Inferior parietal cortex (tissue), 1 donor: Measurements from ENCODE around the gene SLC35F1.
A peak's percentile ranks its signal among the peaks of the same experiment; 100 is the strongest.
"Not testable (repeated sequence)": the region's sequence is repeated elsewhere in the genome, so short reads cannot be mapped to it uniquely, and the experiment has no call there.

Experiments
- DNase-seq: peaks from one replicate; pipeline ENCODE4 v3.0.0-alpha.2; 2016; ENCODE audit errors: extremely low spot score

Gene SLC35F1

GRCh38 chr6:117906958-117907600 lies at the start of gene SLC35F1:
Gene SLC35F1 (plus strand): TSS chr6:117907264.
- peak; percentile 58 for DNase-seq

- not testable (repeated sequence) for DNase-seq
Observed at GRCh38 chr6:117858601-117859000, 48.5 kb upstream of the SLC35F1 start.

DNA sequence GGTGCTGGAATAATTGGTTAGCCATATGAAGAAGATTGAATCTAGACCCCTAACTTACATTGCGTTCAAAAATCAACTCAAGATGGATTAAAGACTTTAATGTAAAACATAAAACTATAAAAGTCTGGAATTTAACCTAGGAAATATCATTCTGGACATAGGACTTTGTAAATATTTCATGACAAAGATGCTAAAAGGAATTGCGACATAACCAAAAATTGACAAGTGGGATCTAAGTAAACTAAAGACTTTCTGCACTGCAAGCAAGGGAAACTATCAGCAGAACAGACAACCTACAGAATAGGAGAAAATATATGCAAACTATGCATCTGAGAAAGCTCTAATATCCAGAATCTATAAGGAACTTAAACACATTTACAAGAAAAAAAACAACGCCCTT lies 45.5 kb upstream of the SLC35F1 start:
- no peak for DNase-seq

DNA sequence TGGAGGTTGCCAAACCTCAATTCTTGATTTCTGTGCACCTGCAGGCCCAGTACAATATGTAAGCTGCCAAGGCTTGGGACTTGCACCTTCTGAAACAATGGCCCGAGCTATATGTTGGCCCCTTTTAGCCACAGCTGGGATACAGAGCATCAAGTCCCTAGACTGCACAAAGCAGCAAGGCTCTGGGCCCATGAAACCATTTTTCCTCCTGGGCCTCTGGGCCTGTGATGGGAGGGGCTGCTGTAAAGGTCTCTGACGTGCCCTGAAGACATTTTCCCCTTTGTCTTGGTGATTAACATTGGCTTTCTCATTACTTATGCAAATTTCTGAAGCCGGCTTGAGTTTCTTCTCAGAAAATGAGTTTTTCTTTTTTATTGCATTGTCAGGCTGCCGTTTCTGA lies 40.5 kb upstream of the SLC35F1 start:
- no peak for DNase-seq

DNA sequence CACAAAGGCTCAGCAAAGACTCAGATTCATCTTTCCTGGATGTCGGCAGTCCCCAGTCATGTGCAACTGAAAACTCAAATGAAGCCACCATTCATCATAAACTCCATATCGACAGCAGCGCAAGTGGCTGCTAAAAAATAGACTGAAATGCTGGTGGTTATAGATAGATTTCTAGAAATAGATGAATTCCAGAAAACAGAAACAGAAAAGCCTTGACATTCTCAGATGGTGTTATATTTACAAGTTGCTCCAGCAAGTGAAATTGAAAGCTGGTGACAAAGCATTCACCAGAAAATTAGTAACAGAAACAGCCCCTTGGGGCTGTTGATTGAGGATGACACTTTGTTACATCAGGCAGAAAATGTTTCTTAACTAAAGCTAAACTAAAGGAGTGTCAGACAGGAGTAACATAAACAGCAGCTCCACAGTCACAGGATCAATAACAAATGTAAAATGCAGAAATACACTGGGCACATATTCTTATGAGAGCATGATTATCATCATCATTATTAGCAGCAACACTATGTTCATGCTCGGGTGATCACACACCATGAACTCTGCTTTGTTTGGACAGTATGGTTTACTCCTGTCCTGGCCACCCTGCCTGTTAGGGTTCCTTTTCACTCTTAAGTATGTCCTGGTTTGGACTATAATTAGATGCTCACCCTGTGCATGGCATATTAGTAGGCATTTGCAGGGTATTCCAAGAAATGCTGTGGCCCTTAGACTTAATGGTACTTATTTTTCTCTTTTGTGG lies 36.4 kb upstream of the SLC35F1 start:
- no peak for DNase-seq

GRCh38 chr6:117880824-117881223 lies 26.2 kb upstream of the SLC35F1 start:
- DNase-seq: no peak

GRCh38 chr6:117890172-117890571 lies 16.9 kb upstream of the SLC35F1 start:
- no peak for DNase-seq

GRCh38 chr6:117906507-117906957 lies 532 bp upstream of the SLC35F1 start:
- DNase-seq: peak; percentile 59

DNA sequence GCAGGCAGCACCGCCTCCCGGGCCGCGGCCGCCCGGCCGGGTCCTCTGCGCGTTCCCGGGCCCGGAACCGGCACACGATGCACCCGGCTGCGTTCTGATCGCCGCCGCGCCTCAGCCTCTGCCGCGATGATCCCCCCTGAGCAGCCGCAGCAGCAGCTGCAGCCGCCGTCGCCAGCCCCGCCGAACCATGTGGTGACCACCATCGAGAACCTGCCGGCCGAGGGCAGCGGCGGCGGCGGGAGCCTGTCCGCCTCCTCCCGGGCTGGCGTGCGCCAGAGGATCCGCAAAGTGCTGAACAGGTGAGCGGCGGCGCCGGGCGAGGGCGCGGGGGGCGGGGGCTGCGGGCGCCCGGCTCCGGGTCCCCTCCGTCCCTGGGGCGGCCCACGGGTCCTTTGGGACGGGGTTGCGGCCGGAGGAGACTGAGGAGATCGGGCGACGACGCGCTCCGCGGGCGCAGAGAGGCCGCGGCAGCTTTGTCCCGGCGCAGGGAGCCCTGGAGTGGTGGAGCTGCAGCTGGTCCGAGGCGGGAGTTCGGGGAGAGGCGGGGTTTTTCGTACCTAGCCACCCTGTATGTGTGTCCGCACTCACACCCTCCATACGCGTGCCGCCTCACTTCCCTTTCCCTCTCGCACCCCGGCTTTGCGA lies 659 bp downstream of the SLC35F1 start:
- no peak for DNase-seq

DNA sequence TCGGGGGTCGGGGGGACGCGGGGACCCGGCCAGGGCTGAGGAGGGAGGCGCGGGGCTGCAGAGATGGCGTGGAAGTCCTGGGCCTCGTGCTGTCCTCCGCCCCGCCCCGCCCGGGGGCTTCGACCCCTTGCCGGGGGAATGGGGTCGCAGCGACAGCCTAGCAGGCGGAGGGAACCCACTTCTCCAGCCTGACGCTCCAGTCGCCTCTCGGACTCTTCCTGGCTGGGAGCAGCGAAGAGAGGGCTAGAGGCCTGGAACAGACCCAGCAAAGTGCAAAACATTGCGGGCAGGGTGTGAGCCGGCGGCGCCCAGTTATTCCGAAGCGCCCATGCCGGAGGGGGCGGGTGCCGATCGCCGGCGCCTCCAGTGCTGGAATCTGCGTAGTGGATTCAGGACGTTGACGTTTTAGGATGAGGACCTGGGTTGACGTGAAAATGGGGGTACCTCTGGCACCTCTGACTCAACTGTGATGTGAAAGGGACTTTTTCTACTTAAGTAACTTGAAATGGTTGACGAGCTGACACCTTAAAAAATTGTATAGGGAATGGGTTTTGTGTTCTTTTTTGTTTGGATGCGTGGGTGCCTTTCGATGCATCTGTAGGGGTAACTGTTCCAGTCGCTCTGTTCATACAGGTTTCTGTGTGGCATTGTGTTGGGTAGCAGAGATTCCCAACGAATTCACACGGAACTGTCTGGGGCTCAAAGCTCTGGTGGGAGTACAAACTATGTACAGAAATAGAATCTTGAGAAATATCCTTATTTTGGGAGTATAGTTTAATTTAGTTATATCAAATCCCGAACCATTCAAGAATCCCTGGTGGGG lies 1.4 kb downstream of the SLC35F1 start:
- DNase-seq: no peak

DNA sequence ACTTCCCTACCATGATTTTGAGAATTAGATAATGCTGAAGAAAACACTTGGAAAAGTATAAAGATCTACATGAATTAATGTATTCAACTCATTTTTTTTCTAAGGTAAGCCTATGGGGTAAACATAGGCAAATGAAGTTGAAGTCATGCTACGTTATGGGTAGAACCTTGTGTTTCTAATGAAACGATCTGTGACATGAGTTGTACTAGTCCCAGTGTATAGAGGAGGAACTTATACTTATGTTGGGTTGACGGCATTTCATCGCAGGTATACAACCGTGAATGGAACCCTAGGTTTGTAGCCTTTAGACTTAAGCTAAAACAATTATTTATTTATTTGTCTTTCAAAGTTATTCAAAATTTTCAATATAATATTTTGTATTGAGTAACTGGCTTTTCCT lies 2.6 kb downstream of the SLC35F1 start:
- DNase-seq: no peak

DNA sequence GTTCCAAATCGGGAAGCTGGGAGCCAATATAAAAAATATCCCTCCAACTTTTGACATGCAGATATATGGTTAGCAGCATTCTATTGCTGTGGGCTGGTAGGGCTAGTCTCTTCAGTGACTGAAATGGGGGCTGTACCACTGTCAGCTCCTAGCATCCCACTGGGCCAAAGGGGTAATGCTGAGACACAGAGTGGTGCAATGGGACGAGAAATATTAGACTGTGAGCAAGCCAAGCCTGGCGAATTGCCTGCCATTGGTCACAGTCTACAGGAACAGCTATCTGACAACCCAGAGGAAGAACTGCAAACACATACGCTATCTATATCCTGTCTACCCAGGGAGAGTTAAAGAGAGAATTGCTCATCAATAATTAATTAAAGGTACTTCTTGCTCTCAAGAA lies 3.5 kb downstream of the SLC35F1 start:
- no peak for DNase-seq

DNA sequence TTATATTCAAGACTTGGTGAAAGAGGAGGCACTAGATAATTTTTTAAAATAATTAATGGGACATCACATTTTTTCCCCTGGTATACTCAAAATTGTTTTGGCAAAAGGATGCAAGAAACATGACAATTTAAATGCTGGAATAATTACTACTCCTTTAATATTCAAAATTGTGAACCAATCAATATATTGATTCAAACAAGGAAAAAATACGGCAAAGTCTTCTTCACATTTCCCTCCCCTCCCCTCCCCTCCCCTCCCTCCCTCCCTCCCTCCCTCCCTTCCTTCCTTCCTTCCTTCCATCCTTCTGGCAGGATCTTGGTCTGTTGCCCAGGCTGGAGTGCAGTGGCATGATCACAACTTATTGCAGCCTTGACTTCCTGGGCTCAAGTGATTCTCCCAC lies 4.1 kb downstream of the SLC35F1 start:
- no peak for DNase-seq

- no peak for DNase-seq
Observed at GRCh38 chr6:117911660-117912059, 4.6 kb downstream of the SLC35F1 start.

DNA sequence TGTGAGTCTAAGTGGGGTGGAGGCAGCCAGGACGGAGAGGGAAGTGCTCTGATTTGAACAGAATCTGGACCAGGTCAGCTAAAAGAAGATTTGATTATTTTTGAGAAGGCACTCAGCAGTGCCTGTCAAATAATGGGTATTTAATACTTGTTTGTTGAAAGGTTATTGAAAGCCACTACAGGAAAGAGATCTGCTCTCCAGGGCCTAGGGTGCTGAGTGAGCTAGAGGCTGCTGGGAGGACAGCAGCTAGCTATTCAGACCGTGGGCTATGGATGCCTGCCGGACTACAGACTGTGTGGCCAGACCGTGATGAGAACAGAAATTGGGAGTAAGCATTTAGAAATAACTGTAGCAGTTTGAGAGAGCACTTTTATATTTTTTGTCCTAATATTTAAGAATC lies 8.8 kb downstream of the SLC35F1 start:
- DNase-seq: no peak

DNA sequence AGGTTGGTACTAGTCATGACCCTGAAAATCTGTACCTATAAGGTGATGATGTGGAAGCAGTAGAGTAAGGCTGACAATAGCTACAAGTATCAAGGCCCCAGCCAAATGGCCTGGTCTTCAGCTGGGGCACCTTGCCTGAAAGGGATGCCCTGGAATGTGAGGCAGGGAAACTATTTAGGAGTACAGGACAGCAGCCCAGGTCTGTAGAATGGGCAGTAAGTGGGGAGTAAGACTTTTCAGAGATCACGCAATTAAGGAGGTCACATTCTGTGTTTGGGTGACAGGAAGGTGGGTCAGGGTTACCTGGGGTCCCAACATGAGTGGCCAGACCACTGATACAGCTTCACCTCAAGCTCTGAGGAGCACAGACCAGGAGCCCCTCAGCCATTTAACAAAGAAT lies 9.4 kb downstream of the SLC35F1 start:
- DNase-seq: no peak

DNA sequence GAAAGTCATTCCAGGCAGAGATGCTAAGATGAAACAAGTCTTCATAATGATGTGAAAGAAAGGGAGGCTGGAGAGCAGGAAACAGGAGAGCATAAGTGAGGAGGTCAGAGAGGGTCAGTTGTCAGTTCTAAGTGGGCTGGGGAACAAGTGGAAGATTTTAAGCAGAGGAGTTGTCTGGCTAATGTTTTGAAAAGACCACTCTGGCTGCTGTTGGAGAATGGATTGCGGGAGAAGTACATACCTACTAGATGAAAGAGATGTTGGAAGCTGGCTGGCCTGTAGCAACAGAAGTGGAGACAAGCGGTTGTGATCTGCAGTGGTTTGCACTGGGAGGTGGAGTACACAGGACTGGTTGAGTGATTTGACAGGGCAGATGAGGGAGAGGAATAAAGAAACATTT lies 10.1 kb downstream of the SLC35F1 start:
- DNase-seq: no peak

- no peak for DNase-seq
Observed at GRCh38 chr6:117918454-117918853, 11.4 kb downstream of the SLC35F1 start.

DNA sequence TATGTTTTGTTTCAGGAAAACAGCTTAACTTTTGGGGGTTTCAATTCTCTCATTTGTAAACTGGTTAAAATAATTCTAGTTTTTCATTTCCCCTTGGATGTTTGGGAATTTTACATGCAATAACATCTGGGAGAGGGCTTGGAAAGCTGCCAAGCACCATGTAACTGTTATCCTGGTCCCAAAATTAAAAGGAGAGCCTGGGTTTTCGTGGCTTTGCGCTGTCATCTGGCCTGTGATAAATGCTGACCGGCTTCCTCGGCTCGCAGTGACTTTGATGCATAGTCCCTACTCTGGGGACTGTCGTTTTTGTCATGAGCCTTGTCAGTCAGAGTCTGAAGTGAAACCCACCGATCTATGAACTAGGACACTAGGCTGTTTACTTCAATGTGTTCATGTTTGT lies 12.2 kb downstream of the SLC35F1 start:
- no peak for DNase-seq

- no peak for DNase-seq
Observed at GRCh38 chr6:117919775-117920729, 13.0 kb downstream of the SLC35F1 start.

- DNase-seq: no peak
Observed at GRCh38 chr6:117924690-117925089, 17.6 kb downstream of the SLC35F1 start.
